Left ventricle myocardium inferior (tissue), 1 donor: ENCODE data around the gene CEP78. TPM values are rescaled to one million over a fixed set of nuclear protein-coding genes. Genes with fewer than 3 reads are reported as not detected.

Experiments used
- DNase-seq: peaks from one replicate; pipeline ENCODE4 v3.0.0-alpha.2; 2020
- H3K27ac ChIP-seq: fragments of 200-600 bp; replicated peaks from 2 replicates; pipeline ENCODE4 v1.8.0; 2021
- H3K27me3 ChIP-seq: fragments of 200-600 bp; 2 replicates; pipeline ENCODE4 v1.8.0; 2021; ENCODE audit warnings: low read depth
- H3K36me3 ChIP-seq: fragments of 200-600 bp; 2 replicates; pipeline ENCODE4 v1.8.0; 2021
- H3K4me1 ChIP-seq: fragments of 200-600 bp; 2 replicates; pipeline ENCODE4 v1.8.0; 2021
- H3K4me3 ChIP-seq: fragments of 200-600 bp; 2 replicates; pipeline ENCODE4 v1.8.0; 2021; ENCODE audit warnings: mild to moderate bottlenecking, moderate library complexity
- H3K9me3 ChIP-seq: fragments of 200-600 bp; replicated peaks from 2 replicates; pipeline ENCODE4 v1.8.0; 2021
- CTCF ChIP-seq: fragments of 200-600 bp; IDR thresholded peaks from 2 replicates; pipeline ENCODE4 v1.8.0; 2021; ENCODE audit warnings: antibody characterized with exemption, mild to moderate bottlenecking, borderline replicate concordance
- intact Hi-C: fragments of 100-400 bp; cut with micrococcal nuclease; formaldehyde crosslinking; loops from one replicate; pipeline ENCODE4 v1.11.0; 2022
- total RNA-seq: library from RNA; stranded (reverse); fragmentation: NEBNext Ultra II Directional; extraction: Animal tissue kit (Norgen Biotek cat#: 25700); gene quantifications from one replicate; pipeline ENCODE4 v1.2.1, GENCODE V29; 2021
- donor health status: DM: no; HTN: yes; CAD: no; lungs with severe emphysema.

The CEP78 gene
- total RNA-seq, 1 donor from 2014 or later = 3.4 TPM

GRCh38 chr9:78296893-78297671 lies 61.2 kb downstream of the CEP78 start, which contains the start of gene PSAT1:
TSS of gene PSAT1 (plus strand) at chr9:78297125. CDS start at chr9:78297211, 86 bp downstream.
- DNase-seq = peak; percentile 78
- Histone ChIP-seq H3K27ac (peak within 1 kb of the TSS; percentile 46), H3K4me3 (peak within 1 kb of the TSS; percentile 69), H3K36me3 (no peaks in the 10 kb centered on the region), H3K4me1 (peaks cover 27% of the 10 kb centered on the region), H3K27me3 (peaks cover 80% of the 10 kb centered on the region), H3K9me3 (no peaks in the 10 kb centered on the region)
- TF ChIP-seq CTCF = no peak
- intact Hi-C loops = no loop called here

- no peaks in the 10 kb centered on the region for H3K36me3 ChIP-seq
- intact Hi-C loops = no loop called here
These were observed 61.7 kb downstream of the CEP78 start for GRCh38 chr9:78297672-78297961.

GRCh38 chr9:78298046-78298765 lies 62.3 kb downstream of the CEP78 start:
- H3K27me3 ChIP-seq = peaks cover 79% of the 10 kb centered on the region
- H3K36me3 ChIP-seq = no peaks in the 10 kb centered on the region
- no peak for TF ChIP-seq CTCF
- DNase-seq = no peak
- intact Hi-C loops = no loop called here
- H3K4me1 ChIP-seq = peaks cover 27% of the 10 kb centered on the region
- no peaks in the 10 kb centered on the region for H3K9me3 ChIP-seq
- peak overlapping the region; percentile 69 for H3K4me3 ChIP-seq
- H3K27ac ChIP-seq = no peak overlapping the region

More at GRCh38 chr9:78297672-78297961, 61.7 kb downstream of the CEP78 start:
- no peak overlapping the region for H3K27ac ChIP-seq
- H3K4me3 ChIP-seq = peak overlapping the region; percentile 69
- no peaks in the 10 kb centered on the region for H3K9me3 ChIP-seq
- DNase-seq = no peak
- peaks cover 27% of the 10 kb centered on the region for H3K4me1 ChIP-seq
- no peak for TF ChIP-seq CTCF
- peaks cover 83% of the 10 kb centered on the region for H3K27me3 ChIP-seq

GRCh38 chr9:78300209-78300608 lies 64.3 kb downstream of the CEP78 start:
- Histone ChIP-seq H3K4me3 (no peak overlapping the region), H3K27me3 (peaks cover 67% of the 10 kb centered on the region), H3K27ac (no peak overlapping the region), H3K4me1 (peaks cover 27% of the 10 kb centered on the region), H3K9me3 (no peaks in the 10 kb centered on the region), H3K36me3 (no peaks in the 10 kb centered on the region)
- DNase-seq = no peak
- TF ChIP-seq CTCF = no peak
- intact Hi-C loops = no loop called here

- H3K4me3 ChIP-seq = no peak overlapping the region
- no peak for TF ChIP-seq CTCF
- no peaks in the 10 kb centered on the region for H3K9me3 ChIP-seq
- no peaks in the 10 kb centered on the region for H3K36me3 ChIP-seq
- no peak for DNase-seq
- H3K27me3 ChIP-seq = peaks cover 59% of the 10 kb centered on the region
- peaks cover 21% of the 10 kb centered on the region for H3K4me1 ChIP-seq
- no peak overlapping the region for H3K27ac ChIP-seq
- intact Hi-C loops = no loop called here
These were observed 65.6 kb downstream of the CEP78 start for GRCh38 chr9:78301466-78301865.
